A172 (cell line): ENCODE measurements around the gene ATP7B. TPM values are rescaled to one million over a fixed set of nuclear protein-coding genes. Genes with fewer than 3 reads are reported as not detected.

ENCODE experiments used
- DNase-seq: peaks from one replicate; pipeline ENCODE4 v3.0.0-alpha.2; 2015; ENCODE audit warnings: low spot score
- total RNA-seq: library from RNA; depleted of rRNA; stranded (reverse); fragments of >200 nt; shearing (Covaris generic); gene quantifications from 2 replicates; pipeline ENCODE4 v1.2.3, GENCODE V29; 2014; rRNA removed

Gene ATP7B
- total RNA-seq, 1 experiment from 2014 or later = 2.0 TPM

GRCh38 chr13:51894239-51894638 is 117.0 kb downstream of the ATP7B start:
- DNase-seq = peak; percentile 36

- no peak for DNase-seq
Measured at GRCh38 chr13:51892657-51893056, 118.6 kb downstream of the ATP7B start.

GRCh38 chr13:51887468-51887867 is 123.8 kb downstream of the ATP7B start:
- no peak for DNase-seq

GRCh38 chr13:51885651-51886050 is 125.6 kb downstream of the ATP7B start:
- no peak for DNase-seq

GRCh38 chr13:51883226-51883600 is 128.0 kb downstream of the ATP7B start:
- DNase-seq = no peak

Other genes with a start within 250 kb of the ATP7B start
- 3.1 and 6.1 TPM in 2 replicates for gene DHRS12, start 207.3 kb downstream of the ATP7B start, total RNA-seq
- gene TMEM272, start 166.3 kb downstream of the ATP7B start, total RNA-seq = not detected in 2 replicates
- gene CCDC70, start 149.5 kb downstream of the ATP7B start, total RNA-seq = not detected in 2 replicates
- gene ALG11, start 948 bp upstream of the ATP7B start, total RNA-seq = 16.8 and 17.0 TPM in 2 replicates
- 11.8 and 14.0 TPM in 2 replicates for gene UTP14C, start 13.2 kb upstream of the ATP7B start, total RNA-seq
- 0.10 TPM in 1 of 2 replicates, not detected in the other for gene NEK5, start 117.6 kb upstream of the ATP7B start, total RNA-seq
- 3.3 and 11.4 TPM in 2 replicates for gene NEK3, start 148.1 kb upstream of the ATP7B start, total RNA-seq